ENCODE measurements around the gene KRTAP12-4.

DNA sequence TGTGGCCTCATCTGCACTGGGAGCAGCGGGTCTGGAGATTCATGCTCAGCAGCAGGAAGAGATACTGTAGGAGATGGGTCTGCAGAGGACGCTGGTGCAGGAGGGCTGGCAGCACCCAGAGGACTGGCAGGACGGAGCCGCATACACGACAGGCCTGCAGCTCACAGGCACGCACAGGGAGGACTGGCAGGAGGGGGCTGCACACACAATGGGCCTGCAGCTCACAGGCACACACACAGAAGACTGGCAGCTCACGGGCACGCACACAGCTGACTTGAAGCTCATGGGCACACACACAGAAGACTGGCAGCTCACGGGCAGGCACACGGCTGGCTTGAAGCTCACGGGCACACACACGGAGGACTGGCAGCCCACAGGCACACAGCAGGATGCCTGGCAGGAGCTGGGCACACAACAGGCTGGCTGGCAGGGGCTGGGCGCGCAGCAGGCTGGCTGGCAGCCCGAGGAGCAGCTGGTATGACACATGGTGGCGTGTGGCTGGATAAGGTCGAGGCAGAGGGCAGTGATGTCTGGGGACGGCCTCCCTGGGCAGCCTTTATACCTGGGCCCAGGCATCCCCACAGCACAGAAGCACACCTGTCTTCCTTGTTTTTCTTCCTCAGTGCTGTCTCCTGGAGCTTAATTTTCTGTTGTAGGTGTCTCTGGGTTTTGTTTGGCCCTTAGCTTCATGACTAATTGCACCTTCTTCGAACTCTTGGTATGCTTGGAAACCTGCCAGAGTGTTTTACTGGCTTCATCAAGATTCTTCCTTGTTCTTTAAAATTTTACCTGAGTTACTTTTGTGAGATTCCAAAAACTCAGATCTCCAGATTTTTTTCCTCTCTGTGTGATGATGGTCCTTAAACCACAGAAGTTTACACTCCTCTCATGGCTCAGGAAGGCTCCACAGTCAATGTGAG, 12.2 kb upstream of the KRTAP12-4 start, which contains the start of gene KRTAP12-2:
- TF ChIP-seq CTCF (IDR thresholded peaks at IDR 0.05) (no peak), SIN3A (IDR thresholded peaks at IDR 0.05; ENCODE audit: borderline replicate concordance, insufficient read depth, low read depth, low read length) (no peak)
